NT2/D1 (cell line): ENCODE measurements around the gene PRICKLE2.

Experiments
- SUZ12 ChIP-seq: IDR thresholded peaks from 2 replicates; pipeline ENCODE4 v1.6.1; 2011; ENCODE audit not compliant: insufficient read length, insufficient read depth; ENCODE audit errors: extremely low read depth
- ZNF274 ChIP-seq: IDR thresholded peaks from 2 replicates; pipeline ENCODE4 v1.6.1; 2011; ENCODE audit warnings: mild to moderate bottlenecking, low read depth, low read length

DNA sequence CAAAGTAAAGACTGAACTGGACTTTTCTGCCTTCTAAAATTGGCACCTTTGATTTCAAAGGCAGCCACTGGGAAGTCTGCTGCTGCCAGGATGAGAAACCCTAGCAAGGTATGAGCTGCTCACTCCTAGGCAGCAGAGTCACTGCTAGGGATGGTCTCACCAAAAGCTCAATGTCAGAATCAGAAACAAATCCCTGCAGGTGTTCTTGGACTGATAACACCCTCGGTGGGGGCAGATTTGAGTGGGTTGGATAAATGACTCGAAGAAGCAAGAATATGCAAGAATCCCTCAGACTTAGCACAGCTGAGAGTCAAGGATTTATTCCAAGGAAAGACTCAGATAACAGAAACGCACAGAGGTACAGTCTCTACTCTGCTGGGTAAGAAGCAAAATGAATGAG, 90.4 kb downstream of the PRICKLE2 start:
- TF ChIP-seq ZNF274 (no peak), SUZ12 (no peak)
